Astrocyte (in vitro differentiated cells and primary cell): ENCODE measurements around the gene CAMK2D.

Experiments used
- CTCF ChIP-seq: IDR thresholded peaks from 2 replicates; pipeline ENCODE4 v1.5.1; 2011; ENCODE audit warnings: low read depth, mild to moderate bottlenecking, inconsistent platforms, low read length, moderate library complexity; ENCODE audit not compliant: insufficient read depth
- EZH2 ChIP-seq: IDR thresholded peaks from 2 replicates; pipeline ENCODE4 v1.6.1; 2012; ENCODE audit warnings: mild to moderate bottlenecking, low read length, inconsistent platforms; ENCODE audit not compliant: insufficient read depth

GRCh38 chr4:113404167-113404571 is 357.4 kb downstream of the CAMK2D start:
- TF ChIP-seq EZH2 (no peak), CTCF (no peak)
